GM19463 (cell line): Measurements from ENCODE around the gene HOMER2.
A peak's percentile ranks its signal among the peaks of the same experiment; 100 is the strongest.
"Not testable (repeated sequence)": the region's sequence is repeated elsewhere in the genome, so short reads cannot be mapped to it uniquely, and the experiment has no call there.

Source experiments
- ATAC-seq: cut with Tn5 transposase; IDR thresholded peaks from one replicate; pipeline ENCODE4 v1.9.1; 2021; ENCODE audit warnings: mild to moderate bottlenecking, moderate library complexity; ENCODE audit not compliant: unreplicated experiment

The HOMER2 gene

DNA sequence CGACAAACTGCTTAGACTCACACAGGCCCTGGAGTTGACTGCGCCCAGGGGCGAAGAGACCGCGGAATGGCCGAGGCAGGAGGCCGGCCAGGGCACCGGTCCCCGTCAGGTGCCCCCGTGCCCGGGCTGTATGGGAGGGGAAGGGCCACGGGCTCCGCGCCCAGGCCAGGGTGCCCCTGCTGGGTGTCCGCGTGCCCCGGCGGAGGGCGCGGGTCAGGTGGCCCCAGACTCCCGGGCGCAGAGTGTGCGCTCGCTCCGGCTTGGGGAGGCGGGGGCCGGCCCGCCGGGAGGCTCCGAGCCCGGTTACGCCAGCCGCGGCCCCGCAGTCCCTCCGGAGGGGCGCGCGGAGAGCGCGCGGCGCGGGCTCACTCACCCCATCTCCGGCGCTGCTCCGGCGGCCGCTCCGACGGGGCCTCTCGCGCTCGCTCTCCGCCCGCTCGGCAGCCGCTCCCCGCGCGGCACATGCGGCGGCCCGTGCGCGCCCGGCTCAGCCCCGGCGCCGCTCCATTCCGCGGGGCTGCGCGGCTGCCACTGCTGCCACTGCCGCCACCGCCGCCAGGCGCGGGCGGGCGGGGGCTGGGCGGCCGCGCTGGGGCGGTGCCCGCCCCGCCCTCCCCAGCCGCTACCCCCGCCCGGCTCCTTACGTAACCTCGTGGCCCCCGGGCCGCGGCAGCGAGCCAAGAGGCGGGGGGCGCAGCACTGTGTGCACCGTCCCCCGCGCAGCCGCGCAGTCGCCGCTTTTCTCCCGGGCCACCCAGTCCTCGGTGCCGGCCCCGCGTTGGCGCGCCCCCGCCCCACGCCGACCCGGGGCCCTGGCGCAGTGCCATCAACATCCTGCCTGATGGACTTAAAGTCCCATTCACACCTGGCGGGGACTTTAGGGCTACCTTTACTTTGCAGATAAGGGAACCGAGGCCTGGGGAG is at the start of gene HOMER2:
Gene HOMER2 (minus strand): TSS at position 563 of the 924 bp plus-strand sequence. CDS start 185 bp downstream, at position 378.
- ATAC-seq, result no peak

- ATAC-seq, result not testable (repeated sequence)
Measured at GRCh38 chr15:83000672-83001031, 48.1 kb upstream of the HOMER2 start.

DNA sequence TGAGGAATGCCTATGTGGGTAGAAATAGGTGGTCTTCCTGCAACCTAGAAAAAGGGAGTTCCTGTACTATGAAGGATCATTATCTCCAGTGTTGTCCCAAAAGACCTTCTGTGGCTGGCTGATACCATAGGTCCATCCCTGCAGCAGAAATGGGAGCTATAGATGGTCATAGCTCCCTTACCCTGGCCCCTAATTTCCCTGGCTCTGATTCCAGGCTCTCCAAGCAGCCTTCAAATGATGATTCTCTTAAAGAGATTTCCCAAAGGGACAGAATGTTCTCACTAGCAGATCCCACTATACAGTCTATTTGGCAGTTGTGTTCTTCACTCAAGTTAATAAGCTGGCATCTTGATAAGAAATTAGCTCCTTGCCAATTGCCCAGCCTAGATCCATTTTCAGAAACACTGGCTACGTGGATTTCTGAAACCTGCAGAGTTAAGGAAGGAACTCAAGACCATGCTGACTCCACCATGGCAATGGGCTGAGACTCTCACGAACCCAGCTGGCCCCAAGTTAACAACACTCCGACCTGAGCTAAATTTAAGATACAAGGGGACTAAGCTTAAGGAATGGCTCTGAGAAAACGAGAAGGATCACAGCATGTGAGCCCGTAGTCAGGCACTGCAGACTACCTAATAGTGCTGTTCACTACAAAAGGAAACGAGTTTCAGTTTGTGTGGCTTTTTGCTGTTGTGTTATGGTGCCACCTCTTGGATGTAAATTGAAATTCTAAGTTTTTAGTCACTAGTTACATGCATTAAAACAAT is 47.6 kb upstream of the HOMER2 start:
- ATAC-seq, result peak; percentile 73

GRCh38 chr15:82999426-82999825 is 46.9 kb upstream of the HOMER2 start:
- ATAC-seq, result no peak

- ATAC-seq, result no peak
Measured at GRCh38 chr15:82995938-82996337, 43.4 kb upstream of the HOMER2 start.

DNA sequence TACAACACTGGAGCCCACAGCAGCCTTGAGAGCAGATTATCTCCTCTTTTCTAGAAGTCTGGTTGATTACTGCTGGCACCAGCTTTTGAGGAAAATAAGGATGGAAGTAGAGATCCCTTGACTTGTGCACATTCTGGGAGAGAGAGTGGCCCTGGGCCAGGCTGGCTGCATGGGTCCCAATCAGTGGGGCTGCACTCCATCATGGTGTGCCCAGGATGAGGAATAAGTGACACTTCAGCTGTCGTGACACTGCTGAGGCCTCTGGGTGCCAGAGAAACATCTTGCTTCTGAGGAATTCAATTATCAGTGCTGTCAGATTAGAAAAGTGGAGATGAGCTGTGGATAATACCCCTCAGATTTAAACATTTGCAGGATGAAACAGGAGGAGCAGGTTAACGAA is 42.6 kb upstream of the HOMER2 start:
- ATAC-seq, result no peak

DNA sequence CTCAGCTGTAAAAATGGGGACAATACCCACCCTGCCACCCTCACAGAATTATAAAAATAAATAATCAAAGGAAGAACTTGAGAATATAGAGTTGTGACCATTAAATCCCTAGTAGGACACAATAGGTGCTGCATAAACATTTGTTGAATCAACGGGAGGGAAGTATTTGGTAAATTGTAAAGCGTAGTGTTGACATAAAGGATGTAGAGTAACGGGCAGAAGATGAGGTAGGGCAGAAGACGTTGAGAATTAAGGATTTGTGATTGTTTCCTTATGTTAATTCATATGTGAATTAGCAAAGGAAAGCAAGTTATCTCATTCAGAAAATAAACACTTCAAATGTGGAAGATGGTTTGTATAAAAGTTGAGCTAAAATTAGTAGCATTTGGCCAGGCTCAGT is 40.6 kb upstream of the HOMER2 start:
- ATAC-seq, result no peak

DNA sequence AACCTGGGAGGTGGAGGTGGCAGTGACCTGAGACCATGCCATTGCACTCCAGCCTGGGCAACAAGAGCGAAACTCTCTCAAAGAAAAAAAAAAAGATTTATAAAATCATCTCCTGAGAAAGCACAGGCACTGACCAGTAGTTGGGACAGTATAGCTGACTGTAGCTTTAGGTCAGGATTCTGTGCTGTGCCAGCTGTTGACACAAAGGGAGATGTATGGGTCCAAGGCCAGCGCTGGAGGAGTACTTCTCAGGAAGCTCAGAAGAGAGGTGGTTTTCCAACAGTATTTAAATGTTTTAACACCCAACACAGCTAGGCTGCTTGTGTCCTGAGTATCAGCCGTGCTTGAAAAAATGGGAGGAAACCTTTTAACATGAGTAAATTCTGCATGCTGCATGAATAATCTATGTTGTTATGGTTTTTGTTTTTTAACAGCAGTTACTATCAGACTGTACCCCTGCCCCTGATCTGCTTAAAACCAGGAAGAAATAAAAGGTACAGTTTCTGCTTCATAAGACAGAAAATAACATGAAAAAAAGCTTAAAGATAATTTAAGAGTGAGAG is 40.0 kb upstream of the HOMER2 start:
- ATAC-seq, result no peak

GRCh38 chr15:82986442-82986780 is 33.9 kb upstream of the HOMER2 start:
- ATAC-seq, result peak; percentile 13

GRCh38 chr15:82985688-82986441 is 33.3 kb upstream of the HOMER2 start, which contains the start of gene RAMAC:
Gene RAMAC, plus strand, starts transcription at chr15:82986210. Its CDS starts 2,809 bp downstream, at chr15:82989019.
- ATAC-seq, result peak; percentile 95

DNA sequence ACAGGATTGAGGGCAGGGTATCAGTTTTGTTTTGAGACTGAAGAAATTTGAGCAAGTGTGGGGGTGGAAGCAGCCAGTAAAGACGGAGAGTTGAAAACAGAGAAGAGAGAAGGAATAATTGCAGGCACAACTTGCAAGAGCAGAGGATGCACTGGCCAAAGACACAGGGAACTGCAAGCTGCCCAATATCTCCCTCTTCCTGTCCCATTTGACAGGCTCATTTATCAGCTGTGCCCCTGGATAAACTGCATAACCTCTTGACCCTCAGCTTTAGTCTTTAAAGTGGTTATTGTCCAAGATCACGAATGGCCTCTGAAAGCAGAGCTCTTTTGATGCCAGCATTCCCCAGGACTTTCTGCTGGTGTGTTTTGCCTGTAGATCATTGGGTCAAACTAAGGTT is 28.5 kb upstream of the HOMER2 start:
- ATAC-seq, result no peak

DNA sequence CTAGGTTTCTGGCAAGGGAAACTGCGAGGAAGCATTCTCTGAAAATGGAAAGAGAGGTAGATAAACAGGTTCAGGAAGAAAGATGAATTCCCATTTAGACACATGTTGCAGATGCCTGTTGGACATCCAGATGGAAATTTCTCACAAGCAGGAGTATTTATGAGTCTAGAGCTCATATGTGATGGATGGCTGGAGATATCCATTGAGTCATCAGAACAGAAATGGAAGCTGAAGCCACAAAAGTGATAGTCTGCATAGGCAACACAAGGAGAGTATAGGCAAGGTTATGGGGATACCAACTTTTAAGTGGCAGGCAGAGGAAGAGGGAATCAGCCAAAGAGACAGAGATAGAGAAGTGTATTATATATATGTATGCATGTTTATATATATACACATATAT is 27.2 kb upstream of the HOMER2 start:
- ATAC-seq, result no peak

DNA sequence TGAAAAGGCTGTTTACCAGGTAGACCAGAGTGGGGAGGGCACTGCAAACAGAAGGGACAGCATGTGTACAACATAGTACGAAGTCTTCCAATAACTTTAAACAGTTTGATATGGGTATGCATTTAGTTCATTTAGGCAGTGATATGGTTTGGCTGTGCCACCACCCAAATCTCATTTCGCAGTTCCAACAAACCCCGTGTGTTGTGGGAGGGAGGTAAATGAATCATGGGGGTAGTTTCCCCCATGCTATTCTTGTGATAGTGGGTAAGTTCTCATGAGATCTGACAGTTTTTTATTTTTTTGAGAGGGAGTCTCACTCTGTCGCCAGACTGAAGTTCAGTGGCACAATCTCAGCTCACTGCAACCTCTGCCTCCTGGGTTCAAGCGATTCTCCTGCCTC is 25.9 kb upstream of the HOMER2 start:
- no peak for ATAC-seq

- ATAC-seq, result no peak
Measured at GRCh38 chr15:82977076-82977475, 24.6 kb upstream of the HOMER2 start.

GRCh38 chr15:82972990-82973389 is 20.5 kb upstream of the HOMER2 start:
- ATAC-seq, result no peak

DNA sequence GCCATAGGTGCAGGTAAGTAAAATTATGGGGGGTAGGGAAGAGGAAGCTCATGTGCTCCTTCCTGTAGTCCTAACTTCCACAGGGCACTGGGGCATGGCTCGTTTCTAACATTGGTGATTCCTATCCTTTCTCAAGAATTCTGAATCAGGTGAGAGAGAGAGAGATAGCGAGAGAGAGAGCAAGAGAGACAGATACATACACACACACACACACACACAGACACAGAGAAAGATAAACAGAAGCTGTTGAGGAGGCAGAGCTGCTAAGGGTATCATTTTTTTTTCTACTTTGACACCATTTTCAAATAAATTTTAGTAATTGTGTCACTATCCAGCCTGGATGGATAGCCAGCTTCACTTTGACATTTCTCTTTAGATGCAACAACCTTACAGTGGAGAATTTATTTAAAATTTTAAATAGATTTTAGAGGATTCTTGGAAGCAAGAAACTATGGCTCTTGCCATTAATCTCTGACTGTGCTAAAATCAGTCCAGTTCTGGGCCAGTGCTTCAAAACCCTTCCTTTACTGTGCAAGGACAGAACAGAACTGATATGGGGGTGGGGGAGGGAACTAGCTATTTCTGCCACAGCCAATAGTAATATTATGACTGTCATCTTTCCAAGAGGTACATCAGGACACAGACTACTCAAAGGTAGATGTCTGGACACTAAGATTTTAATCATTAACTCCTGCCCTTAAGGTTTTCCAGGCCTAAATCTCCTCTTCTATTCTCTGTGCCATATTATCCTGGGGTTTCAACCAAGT is 18.9 kb upstream of the HOMER2 start:
- no peak for ATAC-seq

GRCh38 chr15:82970696-82971095 is 18.2 kb upstream of the HOMER2 start:
- ATAC-seq, result no peak

- ATAC-seq, result no peak
Measured at GRCh38 chr15:82970078-82970686, 17.7 kb upstream of the HOMER2 start.

DNA sequence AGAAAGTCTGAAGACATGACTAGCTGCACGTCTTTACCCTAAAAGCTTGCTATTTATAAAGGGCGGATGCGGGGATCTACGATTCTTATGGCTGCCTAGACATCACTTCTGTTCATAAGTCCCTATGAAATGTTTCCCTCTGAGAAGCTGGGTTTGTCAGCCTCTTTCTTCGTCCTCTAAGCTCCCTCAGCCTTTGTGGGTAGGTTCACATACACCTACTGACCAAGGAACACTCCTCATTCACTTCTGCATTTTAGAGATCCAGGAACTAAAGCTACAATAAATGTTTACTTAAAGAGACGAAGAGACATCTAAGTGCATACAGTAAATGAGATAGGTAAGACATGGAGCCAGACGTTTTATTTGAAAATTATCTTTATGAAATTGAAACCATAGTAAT is 16.8 kb upstream of the HOMER2 start:
- ATAC-seq, result no peak

DNA sequence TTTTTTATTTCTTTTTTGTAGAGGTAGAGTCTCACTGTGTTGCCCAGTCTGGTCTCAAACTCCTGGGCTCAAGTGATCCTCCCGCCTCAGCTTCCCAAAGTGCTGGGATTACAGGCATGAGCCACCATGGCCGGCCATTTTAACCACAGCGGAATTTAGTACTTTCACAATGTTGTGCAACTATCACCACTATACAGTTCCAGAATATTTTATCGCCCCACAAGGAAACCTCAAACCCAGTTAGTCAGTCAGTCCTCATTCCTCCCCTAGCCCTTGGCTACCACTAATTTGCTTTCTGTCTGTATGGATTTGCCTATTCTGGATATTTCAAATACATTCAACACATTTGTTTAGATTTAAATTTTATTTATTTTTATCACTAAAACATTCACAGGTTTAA is 15.5 kb upstream of the HOMER2 start:
- no peak for ATAC-seq
